Ishikawa (cell line): Measurements from ENCODE around the gene EPS15.

Source experiments
- CEBPB ChIP-seq: IDR thresholded peaks from 2 replicates; pipeline ENCODE4 v1.6.1; 2012
- CREB1 ChIP-seq: IDR thresholded peaks from 2 replicates; pipeline ENCODE4 v1.6.1; 2012; ENCODE audit warnings: low read depth
- EGR1 ChIP-seq: IDR thresholded peaks from 2 replicates; pipeline ENCODE4 v1.6.1; 2012
- EP300 ChIP-seq: IDR thresholded peaks from 2 replicates; pipeline ENCODE4 v1.6.1; 2012; ENCODE audit warnings: borderline replicate concordance
- RAD21 ChIP-seq: IDR thresholded peaks from 2 replicates; pipeline ENCODE4 v1.6.1; 2012; ENCODE audit warnings: low read depth
- TAF1 ChIP-seq: IDR thresholded peaks from 2 replicates; pipeline ENCODE4 v1.6.1; 2012; ENCODE audit warnings: low read depth, mild to moderate bottlenecking
- TCF12 ChIP-seq: IDR thresholded peaks from 2 replicates; pipeline ENCODE4 v1.6.1; 2012; ENCODE audit warnings: low read depth
- USF1 ChIP-seq: IDR thresholded peaks from 2 replicates; pipeline ENCODE4 v1.6.1; 2012
- YY1 ChIP-seq: IDR thresholded peaks from 2 replicates; pipeline ENCODE4 v1.6.1; 2012; ENCODE audit warnings: low read depth
- TF ChIP-seq, protein P1 (sequence below): IDR thresholded peaks from 2 replicates; pipeline ENCODE4 v1.6.1; 2012; ENCODE audit warnings: low read depth, mild to moderate bottlenecking

DNA sequence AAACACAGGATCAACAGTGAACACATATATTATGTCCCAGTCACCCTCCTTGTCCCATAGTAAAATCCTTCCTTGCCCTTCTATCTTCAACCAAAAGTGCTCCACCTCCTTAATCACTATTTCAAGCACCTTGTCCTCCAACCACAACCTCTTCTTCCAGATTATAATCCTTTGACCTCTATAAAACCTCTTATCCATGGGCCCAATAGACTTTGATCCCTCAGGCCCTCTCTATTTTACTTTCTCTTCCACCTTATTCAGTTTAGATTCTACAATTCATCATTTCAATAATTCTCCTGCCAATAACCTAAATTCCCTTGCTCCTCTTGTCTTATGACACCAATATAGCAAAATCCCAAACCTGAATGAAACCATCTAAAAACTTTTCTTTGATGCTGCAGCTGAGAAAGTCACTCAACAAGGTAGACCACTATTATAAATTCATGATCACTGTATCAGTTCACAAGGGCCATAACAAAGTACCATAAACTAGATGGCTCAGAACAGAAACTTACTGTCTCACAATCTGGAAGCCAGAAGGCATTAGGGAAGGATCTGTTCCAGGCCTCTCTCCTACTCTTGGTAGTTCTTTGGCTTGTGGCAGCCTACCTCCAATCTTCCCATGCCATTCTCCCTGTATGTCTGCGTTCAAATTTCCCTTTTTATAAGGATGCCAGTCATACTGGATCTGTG, 24.8 kb downstream of the EPS15 start:
- TF ChIP-seq, protein P1, sequence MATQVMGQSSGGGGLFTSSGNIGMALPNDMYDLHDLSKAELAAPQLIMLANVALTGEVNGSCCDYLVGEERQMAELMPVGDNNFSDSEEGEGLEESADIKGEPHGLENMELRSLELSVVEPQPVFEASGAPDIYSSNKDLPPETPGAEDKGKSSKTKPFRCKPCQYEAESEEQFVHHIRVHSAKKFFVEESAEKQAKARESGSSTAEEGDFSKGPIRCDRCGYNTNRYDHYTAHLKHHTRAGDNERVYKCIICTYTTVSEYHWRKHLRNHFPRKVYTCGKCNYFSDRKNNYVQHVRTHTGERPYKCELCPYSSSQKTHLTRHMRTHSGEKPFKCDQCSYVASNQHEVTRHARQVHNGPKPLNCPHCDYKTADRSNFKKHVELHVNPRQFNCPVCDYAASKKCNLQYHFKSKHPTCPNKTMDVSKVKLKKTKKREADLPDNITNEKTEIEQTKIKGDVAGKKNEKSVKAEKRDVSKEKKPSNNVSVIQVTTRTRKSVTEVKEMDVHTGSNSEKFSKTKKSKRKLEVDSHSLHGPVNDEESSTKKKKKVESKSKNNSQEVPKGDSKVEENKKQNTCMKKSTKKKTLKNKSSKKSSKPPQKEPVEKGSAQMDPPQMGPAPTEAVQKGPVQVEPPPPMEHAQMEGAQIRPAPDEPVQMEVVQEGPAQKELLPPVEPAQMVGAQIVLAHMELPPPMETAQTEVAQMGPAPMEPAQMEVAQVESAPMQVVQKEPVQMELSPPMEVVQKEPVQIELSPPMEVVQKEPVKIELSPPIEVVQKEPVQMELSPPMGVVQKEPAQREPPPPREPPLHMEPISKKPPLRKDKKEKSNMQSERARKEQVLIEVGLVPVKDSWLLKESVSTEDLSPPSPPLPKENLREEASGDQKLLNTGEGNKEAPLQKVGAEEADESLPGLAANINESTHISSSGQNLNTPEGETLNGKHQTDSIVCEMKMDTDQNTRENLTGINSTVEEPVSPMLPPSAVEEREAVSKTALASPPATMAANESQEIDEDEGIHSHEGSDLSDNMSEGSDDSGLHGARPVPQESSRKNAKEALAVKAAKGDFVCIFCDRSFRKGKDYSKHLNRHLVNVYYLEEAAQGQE = no peak
- TF ChIP-seq TAF1 (no peak), TCF12 (no peak), YY1 (no peak), RAD21 (no peak), EGR1 (no peak), CEBPB (no peak), USF1 (no peak), EP300 (no peak), CREB1 (no peak)
